NT2/D1 (cell line): ENCODE results near the gene SYNPR.

Experiments used
- SUZ12 ChIP-seq: IDR thresholded peaks from 2 replicates; pipeline ENCODE4 v1.6.1; 2011; ENCODE audit not compliant: insufficient read length, insufficient read depth; ENCODE audit errors: extremely low read depth
- ZNF274 ChIP-seq: IDR thresholded peaks from 2 replicates; pipeline ENCODE4 v1.6.1; 2011; ENCODE audit warnings: mild to moderate bottlenecking, low read depth, low read length

DNA sequence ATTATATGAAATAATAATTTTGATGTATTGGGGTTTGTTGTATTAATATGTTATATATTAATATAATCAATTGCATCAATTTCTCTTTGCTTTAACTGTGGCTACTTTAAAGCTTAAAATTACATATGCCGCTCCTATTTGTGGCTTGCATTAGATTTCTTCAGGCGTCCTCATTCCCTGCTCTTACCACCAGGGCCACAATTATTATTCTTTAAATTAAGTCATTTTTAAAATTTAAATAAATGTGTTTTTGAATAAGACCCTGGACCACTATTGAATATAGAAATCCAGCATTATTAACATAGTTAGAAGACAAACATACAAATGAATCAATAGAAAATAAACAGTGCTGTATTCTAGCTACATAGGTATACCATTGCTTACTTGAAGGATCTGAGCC lies 318.9 kb downstream of the SYNPR start:
- TF ChIP-seq ZNF274, result no peak
- TF ChIP-seq SUZ12, result no peak
